COR-L47 (cell line): ENCODE results near the gene TM9SF2.
"Not testable (repeated sequence)": the region's sequence is repeated elsewhere in the genome, so short reads cannot be mapped to it uniquely, and the experiment has no call there.

ENCODE experiments used
- DNase-seq: peaks from one replicate; lab custom pipeline; 2025; lab: John Stamatoyannopoulos, UW

The TM9SF2 gene

GRCh38 chr13:99536023-99536422 lies 34.8 kb downstream of the TM9SF2 start:
- DNase-seq = no peak

GRCh38 chr13:99540530-99540929 lies 39.3 kb downstream of the TM9SF2 start:
- no peak for DNase-seq

GRCh38 chr13:99542788-99543406 lies 41.6 kb downstream of the TM9SF2 start:
- DNase-seq = no peak

- DNase-seq = no peak
Measured at GRCh38 chr13:99545361-99545760, 44.1 kb downstream of the TM9SF2 start.

GRCh38 chr13:99545979-99546378 lies 44.7 kb downstream of the TM9SF2 start:
- no peak for DNase-seq

- no peak for DNase-seq
Measured at GRCh38 chr13:99546878-99547277, 45.6 kb downstream of the TM9SF2 start.

- DNase-seq = no peak
Measured at GRCh38 chr13:99548448-99548847, 47.2 kb downstream of the TM9SF2 start.

- no peak for DNase-seq
Measured at GRCh38 chr13:99553033-99553432, 51.8 kb downstream of the TM9SF2 start.

- no peak for DNase-seq
Measured at GRCh38 chr13:99555149-99555548, 53.9 kb downstream of the TM9SF2 start.

GRCh38 chr13:99556867-99557443 lies 55.7 kb downstream of the TM9SF2 start:
- DNase-seq = no peak

GRCh38 chr13:99558570-99559180 lies 57.4 kb downstream of the TM9SF2 start:
- DNase-seq = no peak

GRCh38 chr13:99559560-99559959 lies 58.3 kb downstream of the TM9SF2 start:
- no peak for DNase-seq

GRCh38 chr13:99563404-99563803 lies 62.1 kb downstream of the TM9SF2 start:
- DNase-seq = no peak

GRCh38 chr13:99564386-99564785 lies 63.1 kb downstream of the TM9SF2 start:
- no peak for DNase-seq

GRCh38 chr13:99565478-99566124 lies 64.3 kb downstream of the TM9SF2 start:
- no peak for DNase-seq

GRCh38 chr13:99566125-99567083 lies 65.1 kb downstream of the TM9SF2 start:
- no peak for DNase-seq

- not testable (repeated sequence) for DNase-seq
Measured at GRCh38 chr13:99568901-99569300, 67.6 kb downstream of the TM9SF2 start.

- no peak for DNase-seq
Measured at GRCh38 chr13:99572131-99572530, 70.9 kb downstream of the TM9SF2 start.

- no peak for DNase-seq
Measured at GRCh38 chr13:99572921-99573320, 71.6 kb downstream of the TM9SF2 start.

GRCh38 chr13:99575376-99576120 lies 74.3 kb downstream of the TM9SF2 start:
- DNase-seq = no peak
